Smooth muscle cell (in vitro differentiated cells): Measurements from ENCODE around the gene CDKAL1. TPM values are rescaled to one million over a fixed set of nuclear protein-coding genes. Genes with fewer than 3 reads are reported as not detected.
A peak's percentile ranks its signal among the peaks of the same experiment; 100 is the strongest.

ENCODE experiments used
- DNase-seq: peaks from one replicate; lab custom pipeline; 2025; ENCODE audit not compliant: unreplicated experiment; lab: John Stamatoyannopoulos, UW
- H2AFZ ChIP-seq: fragments of 200-600 bp; sonication (generic); 2 replicates; pipeline ENCODE4 v1.6.0; 2016; ENCODE audit warnings: antibody characterized with exemption, low read depth, mild to moderate bottlenecking
- H3F3A ChIP-seq: fragments of 200-600 bp; sonication (generic); 2 replicates; pipeline ENCODE4 v1.6.0; 2017; ENCODE audit warnings: antibody characterized with exemption, low read depth
- H3K27ac ChIP-seq: fragments of 200-600 bp; sonication (generic); 2 replicates; pipeline ENCODE4 v1.5.1; 2016; ENCODE audit warnings: low read depth, mild to moderate bottlenecking
- H3K27me3 ChIP-seq: fragments of 200-600 bp; sonication (generic); 2 replicates; pipeline ENCODE4 v1.6.1; 2016; ENCODE audit warnings: low read depth, mild to moderate bottlenecking
- H3K36me3 ChIP-seq: fragments of 200-600 bp; sonication (generic); 2 replicates; pipeline ENCODE4 v1.5.1; 2016; ENCODE audit warnings: low read depth
- H3K4me1 ChIP-seq: fragments of 200-600 bp; sonication (generic); 2 replicates; pipeline ENCODE4 v1.5.1; 2016; ENCODE audit warnings: low read depth
- H3K4me2 ChIP-seq: fragments of 200-600 bp; sonication (generic); 2 replicates; pipeline ENCODE4 v1.6.0; 2016; ENCODE audit warnings: mild to moderate bottlenecking
- H3K4me3 ChIP-seq: fragments of 200-600 bp; sonication (generic); 2 replicates; pipeline ENCODE4 v1.5.1; 2016; ENCODE audit warnings: mild to moderate bottlenecking
- H3K79me2 ChIP-seq: fragments of 200-600 bp; sonication (generic); 2 replicates; pipeline ENCODE4 v1.6.0; 2016; ENCODE audit warnings: low read depth, mild to moderate bottlenecking
- H3K9ac ChIP-seq: fragments of 200-600 bp; sonication (generic); 2 replicates; pipeline ENCODE4 v1.6.0; 2016; ENCODE audit warnings: low read depth
- H3K9me3 ChIP-seq: fragments of 200-600 bp; sonication (generic); replicated peaks from 2 replicates; pipeline ENCODE4 v1.5.1; 2016; ENCODE audit warnings: low read depth
- H4K20me1 ChIP-seq: fragments of 200-600 bp; sonication (generic); 2 replicates; pipeline ENCODE4 v1.6.0; 2016; ENCODE audit warnings: low read depth
- WGBS: methylation state at CpG from one replicate; pipeline ENCODE4 v1.1.7; 2016; ENCODE audit warnings: low lambda C conversion rate; 5-methylcytosine and 5-hydroxymethylcytosine counted together
- polyA plus RNA-seq: library from polyadenylated mRNA; unstranded; fragments of >200 nt; fragmentation: Nextera tagmentation; extraction: Ambion mirVana; gene quantifications from 2 replicates; pipeline ENCODE4 v1.2.1, GENCODE V29; 2016
- total RNA-seq: library from RNA; depleted of rRNA; stranded (reverse); fragments of >200 nt; gene quantifications from 2 replicates; pipeline ENCODE4 v1.2.3, GENCODE V29; 2014
- TF ChIP-seq, protein P1 (sequence below): fragments of 200-600 bp; sonication (generic); IDR thresholded peaks from 2 replicates; pipeline ENCODE4 v1.5.1; 2017; ENCODE audit warnings: borderline replicate concordance, mild to moderate bottlenecking, antibody characterized with exemption; ENCODE audit not compliant: insufficient read depth, poor library complexity, severe bottlenecking

Gene CDKAL1
- total and polyA plus RNA-seq, 2 experiments from 2014 or later, result 16.5 to 16.6 TPM

GRCh38 chr6:20812776-20813175 lies 278.5 kb downstream of the CDKAL1 start:
- Histone ChIP-seq H3K4me1 (peaks cover 11% of the 10 kb centered on the region), H2AFZ (no peak overlapping the region), H3K9ac (no peak overlapping the region), H3K27me3 (no peaks in the 10 kb centered on the region), H3K4me2 (no peak overlapping the region), H3F3A (peaks cover 9% of the 10 kb centered on the region), H3K36me3 (no peaks in the 10 kb centered on the region), H3K9me3 (no peaks in the 10 kb centered on the region), H4K20me1 (no peaks in the 10 kb centered on the region), H3K79me2 (no peaks in the 10 kb centered on the region), H3K4me3 (no peak overlapping the region), H3K27ac (no peak overlapping the region)
- WGBS, result 100% methylated on average over 2 of the region's 2 CpGs
- TF ChIP-seq, protein P1, sequence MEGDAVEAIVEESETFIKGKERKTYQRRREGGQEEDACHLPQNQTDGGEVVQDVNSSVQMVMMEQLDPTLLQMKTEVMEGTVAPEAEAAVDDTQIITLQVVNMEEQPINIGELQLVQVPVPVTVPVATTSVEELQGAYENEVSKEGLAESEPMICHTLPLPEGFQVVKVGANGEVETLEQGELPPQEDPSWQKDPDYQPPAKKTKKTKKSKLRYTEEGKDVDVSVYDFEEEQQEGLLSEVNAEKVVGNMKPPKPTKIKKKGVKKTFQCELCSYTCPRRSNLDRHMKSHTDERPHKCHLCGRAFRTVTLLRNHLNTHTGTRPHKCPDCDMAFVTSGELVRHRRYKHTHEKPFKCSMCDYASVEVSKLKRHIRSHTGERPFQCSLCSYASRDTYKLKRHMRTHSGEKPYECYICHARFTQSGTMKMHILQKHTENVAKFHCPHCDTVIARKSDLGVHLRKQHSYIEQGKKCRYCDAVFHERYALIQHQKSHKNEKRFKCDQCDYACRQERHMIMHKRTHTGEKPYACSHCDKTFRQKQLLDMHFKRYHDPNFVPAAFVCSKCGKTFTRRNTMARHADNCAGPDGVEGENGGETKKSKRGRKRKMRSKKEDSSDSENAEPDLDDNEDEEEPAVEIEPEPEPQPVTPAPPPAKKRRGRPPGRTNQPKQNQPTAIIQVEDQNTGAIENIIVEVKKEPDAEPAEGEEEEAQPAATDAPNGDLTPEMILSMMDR, result no peak
- no peak for DNase-seq

GRCh38 chr6:20814494-20814893 lies 280.2 kb downstream of the CDKAL1 start:
- TF ChIP-seq, protein P1, result no peak
- Histone ChIP-seq H3K4me1 (peaks cover 11% of the 10 kb centered on the region), H3K4me3 (no peak overlapping the region), H2AFZ (no peak overlapping the region), H3K9ac (no peak overlapping the region), H3F3A (peaks cover under 1% of the 10 kb centered on the region), H3K79me2 (no peaks in the 10 kb centered on the region), H3K27me3 (no peaks in the 10 kb centered on the region), H4K20me1 (no peaks in the 10 kb centered on the region), H3K4me2 (no peak overlapping the region), H3K27ac (peak overlapping the region; percentile 13), H3K9me3 (no peaks in the 10 kb centered on the region), H3K36me3 (no peaks in the 10 kb centered on the region)
- 92% methylated on average over 4 of the region's 4 CpGs for WGBS
- DNase-seq, result no peak

GRCh38 chr6:20816126-20816525 lies 281.9 kb downstream of the CDKAL1 start:
- 83% methylated on average over 1 of the region's 1 CpG for WGBS
- no peak for DNase-seq
- Histone ChIP-seq H3K4me3 (no peak overlapping the region), H3K27ac (no peak overlapping the region), H2AFZ (no peak overlapping the region), H3K36me3 (no peaks in the 10 kb centered on the region), H3K9ac (no peak overlapping the region), H3K4me1 (peaks cover 5% of the 10 kb centered on the region), H4K20me1 (no peaks in the 10 kb centered on the region), H3F3A (no peaks in the 10 kb centered on the region), H3K9me3 (no peaks in the 10 kb centered on the region), H3K79me2 (no peaks in the 10 kb centered on the region), H3K27me3 (no peaks in the 10 kb centered on the region), H3K4me2 (no peak overlapping the region)
- TF ChIP-seq, protein P1, result no peak

- no peak overlapping the region for H3K4me2 ChIP-seq
- 68% methylated on average over 2 of the region's 2 CpGs for WGBS
- no peak for DNase-seq
Measured at GRCh38 chr6:20817806-20818320, 283.6 kb downstream of the CDKAL1 start.

More at GRCh38 chr6:20817806-20818320, 283.6 kb downstream of the CDKAL1 start:
- H3K27ac ChIP-seq, result no peak overlapping the region
- TF ChIP-seq, protein P1, result no peak
- no peaks in the 10 kb centered on the region for H3K4me1 ChIP-seq
- no peaks in the 10 kb centered on the region for H3K27me3 ChIP-seq
- no peaks in the 10 kb centered on the region for H3F3A ChIP-seq
- no peaks in the 10 kb centered on the region for H3K9me3 ChIP-seq
- H3K79me2 ChIP-seq, result no peaks in the 10 kb centered on the region
- H3K4me3 ChIP-seq, result no peak overlapping the region
- no peaks in the 10 kb centered on the region for H4K20me1 ChIP-seq
- no peak overlapping the region for H3K9ac ChIP-seq
- no peak overlapping the region for H2AFZ ChIP-seq
- no peaks in the 10 kb centered on the region for H3K36me3 ChIP-seq
